PC-3 (cell line): ENCODE measurements around the gene SLC44A2. TPM values are rescaled to one million over a fixed set of nuclear protein-coding genes. Genes with fewer than 3 reads are reported as not detected.

Experiments used
- ATAC-seq: fragments of 200-7000 bp; cut with Tn5 transposase; 2 replicates; pipeline ENCODE4 v1.9.1; 2020; ENCODE audit warnings: mild to moderate bottlenecking, moderate library complexity
- BruUV-seq: library from RNA; stranded (reverse); fragments of 400-500 nt; replicated peaks from 2 replicates; lab custom pipeline; 2021; lab: Mats Ljungman, UMichigan
- CTCF ChIA-PET: fragments of 300-600 bp; sonication (Branson Sonifier 250); formaldehyde crosslinking; loops from one replicate; lab custom pipeline; 2022; ENCODE audit warnings: antibody characterized with exemption; lab: Charles Lee
- POLR2A ChIA-PET: fragments of 300-600 bp; sonication (Branson Sonifier 250); formaldehyde crosslinking; loops from one replicate; lab custom pipeline; 2022; ENCODE audit warnings: antibody characterized with exemption; ENCODE audit not compliant: unreplicated experiment; lab: Charles Lee
- DNase-seq: peaks from one replicate; pipeline ENCODE4 v3.0.0-alpha.2; 2015
- H2AFZ ChIP-seq: fragments of 300-600 bp; sonication (generic); 2 replicates; pipeline ENCODE4 v1.6.0; 2016; ENCODE audit warnings: antibody characterized with exemption, low read length
- H3F3A ChIP-seq: fragments of 300-600 bp; sonication (generic); one replicate; pipeline ENCODE4 v1.6.0; 2017; ENCODE audit warnings: antibody characterized with exemption, low read length, control low read depth, mild to moderate bottlenecking; ENCODE audit not compliant: unreplicated experiment
- H3K27ac ChIP-seq: fragments of 300-600 bp; sonication (generic); 2 replicates; pipeline ENCODE4 v1.5.1; 2016; ENCODE audit warnings: mild to moderate bottlenecking, low read length
- H3K27me3 ChIP-seq: fragments of 300-600 bp; sonication (generic); 2 replicates; pipeline ENCODE4 v1.6.1; 2016; ENCODE audit warnings: low read length, mixed read lengths
- H3K36me3 ChIP-seq: fragments of 300-600 bp; sonication (generic); 2 replicates; pipeline ENCODE4 v1.6.1; 2016; ENCODE audit warnings: low read depth, mixed run types, low read length, mixed read lengths
- H3K4me1 ChIP-seq: fragments of 300-600 bp; sonication (generic); 2 replicates; pipeline ENCODE4 v1.5.1; 2016; ENCODE audit warnings: low read length; ENCODE audit not compliant: insufficient read depth
- H3K4me2 ChIP-seq: fragments of 300-600 bp; sonication (generic); 2 replicates; pipeline ENCODE4 v1.6.0; 2016; ENCODE audit warnings: low read length
- H3K4me3 ChIP-seq: fragments of 300-600 bp; sonication (generic); 2 replicates; pipeline ENCODE4 v1.5.1; 2016; ENCODE audit warnings: mild to moderate bottlenecking, low read length, mixed read lengths
- H3K79me2 ChIP-seq: fragments of 300-600 bp; sonication (generic); 2 replicates; pipeline ENCODE4 v1.6.1; 2017; ENCODE audit warnings: low read length, mixed read lengths
- H3K9ac ChIP-seq: fragments of 300-600 bp; sonication (generic); 2 replicates; pipeline ENCODE4 v1.6.0; 2016; ENCODE audit warnings: mild to moderate bottlenecking, low read length
- H3K9me2 ChIP-seq: fragments of 300-600 bp; sonication (generic); replicated peaks from 2 replicates; pipeline ENCODE4 v1.6.1; 2016; ENCODE audit warnings: mixed run types, low read length, mixed read lengths
- H3K9me3 ChIP-seq: fragments of 300-600 bp; sonication (generic); 2 replicates; pipeline ENCODE4 v1.6.1; 2016; ENCODE audit warnings: low read length, mixed read lengths
- H4K20me1 ChIP-seq: fragments of 300-600 bp; sonication (generic); 2 replicates; pipeline ENCODE4 v1.6.1; 2016; ENCODE audit warnings: low read length, mixed read lengths
- CTCF ChIP-seq: fragments of 300-600 bp; sonication (generic); conservative IDR thresholded peaks from 2 replicates; pipeline ENCODE4 v1.5.1; 2017; ENCODE audit warnings: antibody characterized with exemption, low read depth, mild to moderate bottlenecking, low read length
- EZH2 ChIP-seq: fragments of 300-600 bp; sonication (generic); IDR thresholded peaks from one replicate; pipeline ENCODE4 v1.6.1; 2017; ENCODE audit warnings: antibody characterized with exemption, mild to moderate bottlenecking, low read length; ENCODE audit not compliant: unreplicated experiment
- EZH2phosphoT487 ChIP-seq: fragments of 300-600 bp; sonication (generic); IDR thresholded peaks from 2 replicates; pipeline ENCODE4 v1.6.1; 2018; ENCODE audit warnings: mild to moderate bottlenecking, antibody characterized with exemption, low read length, borderline replicate concordance
- intact Hi-C: fragments of 100-400 bp; cut with micrococcal nuclease; formaldehyde crosslinking; loops from 2 replicates; pipeline ENCODE4 v1.9.0; 2023
- total RNA-seq: library from RNA; depleted of rRNA; stranded (reverse); fragments of >200 nt; gene quantifications from 2 replicates; pipeline ENCODE4 v1.2.3, GENCODE V29; 2014

SLC44A2 gene
- total RNA-seq, 1 experiment from 2014 or later = 63.9 TPM

GRCh38 chr19:10621966-10622365, 3.4 kb upstream of the SLC44A2 start:
- no peaks in the 10 kb centered on the region for H3K9me3 ChIP-seq
- intact Hi-C loops = no loop called here
- H3K9ac ChIP-seq = no peak overlapping the region
- no peaks in the 10 kb centered on the region for H3K36me3 ChIP-seq
- ATAC-seq (no peak), DNase-seq (no peak)
- TF ChIP-seq CTCF = no peak
- TF ChIP-seq EZH2phosphoT487 = no peak
- TF ChIP-seq EZH2 = no peak
- H2AFZ ChIP-seq = no peak overlapping the region
- POLR2A ChIA-PET = interaction anchor here (0.6 kb wide), 1 partner anchor 272 kb away, joined by 4 read pairs; no protein-coding TSS in a partner anchor
- no peaks in the 10 kb centered on the region for H4K20me1 ChIP-seq
- BruUV-seq = no TSS peak
- no peak overlapping the region for H3K27ac ChIP-seq
- H3K9me2 ChIP-seq = no peaks in the 10 kb centered on the region
- H3K4me2 ChIP-seq = no peak overlapping the region
- H3K4me3 ChIP-seq = no peak overlapping the region
- no peaks in the 10 kb centered on the region for H3F3A ChIP-seq
- CTCF ChIA-PET = no interaction called here
- H3K4me1 ChIP-seq = peaks cover 31% of the 10 kb centered on the region
- peaks cover 12% of the 10 kb centered on the region for H3K79me2 ChIP-seq
- no peaks in the 10 kb centered on the region for H3K27me3 ChIP-seq

GRCh38 chr19:10624585-10624984, 768 bp upstream of the SLC44A2 start:
- Histone ChIP-seq H2AFZ (peak overlapping the region; percentile 76), H4K20me1 (no peaks in the 10 kb centered on the region), H3K9me2 (no peaks in the 10 kb centered on the region), H3F3A (no peaks in the 10 kb centered on the region), H3K79me2 (peaks cover 20% of the 10 kb centered on the region), H3K4me1 (peaks cover 21% of the 10 kb centered on the region), H3K27ac (peak overlapping the region; percentile 38), H3K9ac (peak overlapping the region; percentile 73), H3K4me2 (peak overlapping the region; percentile 95), H3K9me3 (no peaks in the 10 kb centered on the region), H3K27me3 (no peaks in the 10 kb centered on the region), H3K4me3 (peak overlapping the region; percentile 84; the same call in 1 of the 2 replicates), H3K36me3 (peaks cover 6% of the 10 kb centered on the region; the same call in 1 of the 2 replicates)
- BruUV-seq = no TSS peak
- intact Hi-C loops = no loop called here
- TF ChIP-seq EZH2 (no peak), EZH2phosphoT487 (no peak), CTCF (no peak)
- ChIA-PET POLR2A (interaction anchor here (0.6 kb wide), 2 partner anchors 31 to 558 kb away, joined by 3 to 9 read pairs; no protein-coding TSS in a partner anchor), CTCF (interaction anchor here (0.6 to 1.2 kb wide), 2 partner anchors 16 to 20 kb away, joined by 7 to 12 read pairs; no protein-coding TSS in a partner anchor)
- no peak; the same call in 1 of the 2 replicates for ATAC-seq
- no peak for DNase-seq

GRCh38 chr19:10625762-10626138, 397 bp downstream of the SLC44A2 start:
- POLR2A ChIA-PET = no interaction called here

More at GRCh38 chr19:10625762-10626138, 397 bp downstream of the SLC44A2 start:
- Histone ChIP-seq H3K4me1 (peaks cover 18% of the 10 kb centered on the region), H3K36me3 (peaks cover 6% of the 10 kb centered on the region; the same call in 1 of the 2 replicates), H3K27me3 (no peaks in the 10 kb centered on the region), H4K20me1 (no peaks in the 10 kb centered on the region), H3F3A (no peaks in the 10 kb centered on the region), H3K9me2 (no peaks in the 10 kb centered on the region), H3K4me2 (peak overlapping the region; percentile 95), H2AFZ (peak overlapping the region; percentile 76), H3K9me3 (no peaks in the 10 kb centered on the region), H3K4me3 (peak overlapping the region; percentile 84), H3K27ac (peak overlapping the region; percentile 19), H3K79me2 (peaks cover 20% of the 10 kb centered on the region), H3K9ac (peak overlapping the region; percentile 73)
- intact Hi-C loops = loop anchor here (1.0 kb wide), 1 partner anchor 44 kb away; no protein-coding TSS in a partner anchor
- CTCF ChIA-PET = interaction anchor here (1.2 kb wide), 1 partner anchor 19 kb away, joined by 7 read pairs; no protein-coding TSS in a partner anchor
- ATAC-seq (peak; percentile 19), DNase-seq (peak; percentile 19)
- TSS peak; percentile 49 for BruUV-seq
- TF ChIP-seq CTCF = no peak
- TF ChIP-seq EZH2 = no peak
- TF ChIP-seq EZH2phosphoT487 = no peak
